ENCODE data around the gene SIRPA. TPM values are rescaled to one million over a fixed set of nuclear protein-coding genes. Genes with fewer than 3 reads are reported as not detected.

SIRPA gene
- total RNA-seq, 2 experiments from 2014 or later = 0.60 to 0.64 TPM

GRCh38 chr20:1909097-1909496 is 13.9 kb downstream of the SIRPA start:
- no peaks in the 10 kb centered on the region for H3K4me1 ChIP-seq (ENCODE audit: insufficient read depth, low read length)
- no peak overlapping the region for H3K27ac ChIP-seq (ENCODE audit: low read depth in 1 of 2, low read length in 2 of 2)
- POLR2A ChIA-PET = no interaction called here
- H3K9me3 ChIP-seq (ENCODE audit: control insufficient read depth in 1 of 2, insufficient read depth in 1 of 2, low read length in 2 of 2) = no peaks in the 10 kb centered on the region
- H3K36me3 ChIP-seq (ENCODE audit: insufficient read depth, low read length) = no peaks in the 10 kb centered on the region
- Mint-ChIP-seq H3K9me3 (no peaks in the 10 kb centered on the region), H3K4me1 (ENCODE audit: low read depth) (no peaks in the 10 kb centered on the region), H3K36me3 (ENCODE audit: low read depth) (no peaks in the 10 kb centered on the region), H3K27ac (no peak overlapping the region), H3K27me3 (peaks cover 20% of the 10 kb centered on the region), H3K4me3 (no peak overlapping the region)
- intact Hi-C loops (cut with DNase I, micrococcal nuclease) = no loop called here
- no peaks in the 10 kb centered on the region for H3K27me3 ChIP-seq (ENCODE audit: control insufficient read depth in 1 of 2, insufficient read depth in 2 of 2, low read length in 2 of 2)
- no peak overlapping the region for H3K4me3 ChIP-seq (ENCODE audit: low read length)
- ATAC-seq (ENCODE audit: poor library complexity) (no peak), DNase-seq (no peak)
- CTCF ChIA-PET = no interaction called here
- TF ChIP-seq CTCF (IDR thresholded peaks at IDR 0.05) = no peak

GRCh38 chr20:1911536-1911935 is 16.3 kb downstream of the SIRPA start:
- H3K4me1 ChIP-seq (ENCODE audit: insufficient read depth, low read length) = no peaks in the 10 kb centered on the region
- H3K4me3 ChIP-seq (ENCODE audit: low read length) = no peak overlapping the region
- no peaks in the 10 kb centered on the region for H3K36me3 ChIP-seq (ENCODE audit: insufficient read depth, low read length)
- no peak overlapping the region for H3K27ac ChIP-seq (ENCODE audit: low read depth in 1 of 2, low read length in 2 of 2)
- Mint-ChIP-seq H3K36me3 (ENCODE audit: low read depth) (no peaks in the 10 kb centered on the region), H3K4me1 (ENCODE audit: low read depth) (no peaks in the 10 kb centered on the region), H3K27me3 (peaks cover 11% of the 10 kb centered on the region), H3K9me3 (no peaks in the 10 kb centered on the region), H3K4me3 (no peak overlapping the region), H3K27ac (no peak overlapping the region)
- H3K27me3 ChIP-seq (ENCODE audit: control insufficient read depth in 1 of 2, insufficient read depth in 2 of 2, low read length in 2 of 2) = no peaks in the 10 kb centered on the region
- H3K9me3 ChIP-seq (ENCODE audit: control insufficient read depth in 1 of 2, insufficient read depth in 1 of 2, low read length in 2 of 2) = no peaks in the 10 kb centered on the region
- intact Hi-C loops (cut with DNase I, micrococcal nuclease) = no loop called here
- ATAC-seq (ENCODE audit: poor library complexity) (no peak), DNase-seq (no peak)
- ChIA-PET POLR2A (no interaction called here), CTCF (no interaction called here)
- TF ChIP-seq CTCF (IDR thresholded peaks at IDR 0.05) = no peak

GRCh38 chr20:1912053-1912452 is 16.8 kb downstream of the SIRPA start:
- intact Hi-C loops (cut with DNase I, micrococcal nuclease) = no loop called here
- Histone ChIP-seq H3K27ac (ENCODE audit: low read depth in 1 of 2, low read length in 2 of 2) (no peak overlapping the region), H3K36me3 (ENCODE audit: insufficient read depth, low read length) (no peaks in the 10 kb centered on the region), H3K27me3 (ENCODE audit: control insufficient read depth in 1 of 2, insufficient read depth in 2 of 2, low read length in 2 of 2) (no peaks in the 10 kb centered on the region), H3K9me3 (ENCODE audit: control insufficient read depth in 1 of 2, insufficient read depth in 1 of 2, low read length in 2 of 2) (no peaks in the 10 kb centered on the region), H3K4me3 (ENCODE audit: low read length) (no peak overlapping the region), H3K4me1 (ENCODE audit: insufficient read depth, low read length) (no peaks in the 10 kb centered on the region)
- Mint-ChIP-seq H3K27me3 (peaks cover 9% of the 10 kb centered on the region), H3K9me3 (no peaks in the 10 kb centered on the region), H3K4me3 (no peak overlapping the region), H3K36me3 (ENCODE audit: low read depth) (no peaks in the 10 kb centered on the region), H3K4me1 (ENCODE audit: low read depth) (no peaks in the 10 kb centered on the region), H3K27ac (no peak overlapping the region)
- DNase-seq (no peak), ATAC-seq (ENCODE audit: poor library complexity) (no peak)
- CTCF ChIA-PET = no interaction called here
- no peak for TF ChIP-seq CTCF (IDR thresholded peaks at IDR 0.05)
- POLR2A ChIA-PET = no interaction called here
